SK-N-SH (cell line): ENCODE data around the gene MAGI2. TPM values are rescaled to one million over a fixed set of nuclear protein-coding genes. Genes with fewer than 3 reads are reported as not detected.

Experiments used
- CTCF ChIA-PET: fragments of 300-600, 350-600 bp; formaldehyde crosslinking; extraction: SDS; loops from one replicate; lab custom pipeline; 2021; lab: Yijun Ruan, JAX
- POLR2A ChIA-PET: fragments of 350-600 bp; sonication (Branson Sonifier 250); formaldehyde crosslinking; extraction: SDS; loops from one replicate; lab custom pipeline; 2020; ENCODE audit warnings: antibody characterized with exemption, inconsistent platforms; lab: Yijun Ruan, JAX
- DNase-seq: peaks from one replicate; pipeline ENCODE4 v3.0.0; 2012
- H2AFZ ChIP-seq: fragments of 200-600 bp; sonication (generic); 2 replicates; pipeline ENCODE4 v1.8.1; 2016; ENCODE audit warnings: antibody characterized with exemption, mild to moderate bottlenecking, low read depth
- H3F3A ChIP-seq: fragments of 200-600 bp; sonication (generic); replicated peaks from 2 replicates; pipeline ENCODE3; 2016; ENCODE audit warnings: antibody characterized with exemption, mild to moderate bottlenecking; ENCODE audit not compliant: insufficient read depth
- H3K27ac ChIP-seq, 2 experiments: fragments of 200-500 bp in 1 of 2; fragments of 200-600 bp in 1 of 2; sonication (Bioruptor generic) in 1 of 2; sonication (generic), shearing (Covaris generic) in 1 of 2; 2 replicates each; pipeline versions ENCODE4 v1.5.1 to v1.6.1; 2014 to 2016; ENCODE audit warnings: low read depth in 2 of 2, inconsistent platforms in 1 of 2, low read length in 1 of 2, mild to moderate bottlenecking in 1 of 2, mixed read lengths in 1 of 2
- H3K27me3 ChIP-seq: fragments of 200-600 bp; sonication (generic), shearing (Covaris generic); 2 replicates; pipeline ENCODE4 v1.6.1; 2016; ENCODE audit warnings: mixed run types; ENCODE audit not compliant: insufficient read depth
- H3K36me3 ChIP-seq, 2 experiments: fragments of 200-500 bp in 1 of 2; fragments of 200-600 bp in 1 of 2; sonication (Bioruptor generic) in 1 of 2; sonication (generic) in 1 of 2; replicated peaks in 1 of 2; 2 replicates each; pipeline versions ENCODE3 to v1.5.1; 2014 to 2016; ENCODE audit warnings: low read length in 1 of 2, mild to moderate bottlenecking in 1 of 2; ENCODE audit not compliant: insufficient read depth in 2 of 2, control insufficient read depth in 1 of 2
- H3K4me1 ChIP-seq, 2 experiments: fragments of 200-500 bp in 1 of 2; fragments of 200-600 bp in 1 of 2; sonication (Bioruptor generic) in 1 of 2; sonication (generic), shearing (Covaris generic) in 1 of 2; 2 replicates each; pipeline versions ENCODE4 v1.5.1 to v1.6.1; 2014 to 2016; ENCODE audit warnings: low read depth in 1 of 2, low read length in 1 of 2, mixed run types in 1 of 2; ENCODE audit not compliant: insufficient read depth in 2 of 2, control insufficient read depth in 1 of 2
- H3K4me2 ChIP-seq: fragments of 200-600 bp; sonication (generic), shearing (Covaris generic); 2 replicates; pipeline ENCODE4 v1.6.1; 2017; ENCODE audit warnings: mixed run types
- H3K4me3 ChIP-seq, 2 experiments: fragments of 200-500 bp in 1 of 2; fragments of 200-600 bp in 1 of 2; sonication (Bioruptor generic) in 1 of 2; sonication (generic), shearing (Covaris generic) in 1 of 2; 2 replicates each; pipeline versions ENCODE4 v1.5.1 to v1.8.1; 2014 to 2016; ENCODE audit warnings: low read depth in 2 of 2, inconsistent platforms in 1 of 2, low read length in 1 of 2, mild to moderate bottlenecking in 1 of 2, mixed read lengths in 1 of 2, moderate library complexity in 1 of 2
- H3K79me2 ChIP-seq: fragments of 200-600 bp; sonication (generic); 2 replicates; pipeline ENCODE4 v1.8.1; 2017; ENCODE audit warnings: mild to moderate bottlenecking; ENCODE audit not compliant: insufficient read depth
- H3K9ac ChIP-seq: fragments of 200-600 bp; sonication (generic); 2 replicates; pipeline ENCODE4 v1.6.1; 2017; ENCODE audit warnings: mixed run types
- H3K9me2 ChIP-seq: fragments of 200-600 bp; sonication (generic); 2 replicates; pipeline ENCODE4 v1.6.1; 2017; ENCODE audit warnings: mixed run types
- H3K9me3 ChIP-seq: fragments of 200-600 bp; sonication (generic); 2 replicates; pipeline ENCODE4 v1.6.1; 2017; ENCODE audit warnings: mixed run types, mild to moderate bottlenecking, moderate library complexity
- H4K20me1 ChIP-seq: fragments of 200-600 bp; sonication (generic); 2 replicates; pipeline ENCODE4 v1.6.1; 2017; ENCODE audit warnings: mild to moderate bottlenecking, mixed run types; ENCODE audit not compliant: insufficient read depth
- CTCF ChIP-seq: fragments of 200-600 bp; sonication (generic); IDR thresholded peaks from 2 replicates; pipeline ENCODE4 v1.6.1; 2017; ENCODE audit warnings: antibody characterized with exemption, mild to moderate bottlenecking, moderate library complexity
- EP300 ChIP-seq, 2 experiments: IDR thresholded peaks; 2 replicates each; pipeline versions ENCODE4 v1.4.0 to v1.6.1; 2012; ENCODE audit warnings: borderline replicate concordance in 1 of 2, low read depth in 1 of 2, low read length in 1 of 2
- FOXJ3 ChIP-seq: sonication (generic); formaldehyde crosslinking; IDR thresholded peaks from 2 replicates; pipeline ENCODE4 v1.5.1; 2020; ENCODE audit warnings: mild to moderate bottlenecking, missing genetic modification reagents
- GABPA ChIP-seq: IDR thresholded peaks from 2 replicates; pipeline ENCODE4 v1.4.0; 2012; ENCODE audit warnings: low read depth, mild to moderate bottlenecking
- MAX ChIP-seq: IDR thresholded peaks from 2 replicates; pipeline ENCODE4 v1.4.0; 2012; ENCODE audit warnings: low read depth
- MEF2A ChIP-seq: IDR thresholded peaks from 2 replicates; pipeline ENCODE4 v1.4.0; 2012; ENCODE audit warnings: low read depth, borderline replicate concordance
- NFIC ChIP-seq: IDR thresholded peaks from 2 replicates; pipeline ENCODE4 v1.4.0; 2012; ENCODE audit warnings: borderline replicate concordance
- NRF1 ChIP-seq: IDR thresholded peaks from 2 replicates; pipeline ENCODE4 v1.6.1; 2012; ENCODE audit warnings: low read depth, mild to moderate bottlenecking, low read length
- POLR2AphosphoS5 ChIP-seq: IDR thresholded peaks from 2 replicates; pipeline ENCODE4 v1.6.1; 2012; ENCODE audit warnings: low read depth, low read length
- RAD21 ChIP-seq: IDR thresholded peaks from 2 replicates; pipeline ENCODE4 v1.6.1; 2012; ENCODE audit warnings: mild to moderate bottlenecking, low read length
- RFX5 ChIP-seq: IDR thresholded peaks from 2 replicates; pipeline ENCODE4 v1.6.1; 2012; ENCODE audit warnings: mild to moderate bottlenecking, improper control_type of control experiment, low read length
- RXRA ChIP-seq: IDR thresholded peaks from 2 replicates; pipeline ENCODE4 v1.4.0; 2012; ENCODE audit warnings: low read depth, mild to moderate bottlenecking, borderline replicate concordance
- TAF1 ChIP-seq: IDR thresholded peaks from 2 replicates; pipeline ENCODE4 v1.6.1; 2012; ENCODE audit warnings: low read depth, mild to moderate bottlenecking, low read length, moderate library complexity, borderline replicate concordance
- TEAD4 ChIP-seq: IDR thresholded peaks from 2 replicates; pipeline ENCODE4 v1.4.0; 2012; ENCODE audit warnings: mild to moderate bottlenecking, borderline replicate concordance; ENCODE audit not compliant: insufficient read depth
- USF1 ChIP-seq: IDR thresholded peaks from 2 replicates; pipeline ENCODE4 v1.4.0; 2012; ENCODE audit warnings: low read depth, borderline replicate concordance
- polyA plus RNA-seq, 3 experiments: library from polyadenylated mRNA; depleted of rRNA; stranded (reverse); fragments of >200 nt; gene quantifications; 2 replicates each; pipeline ENCODE4 v1.2.3, GENCODE V29; 2012

The MAGI2 gene
- polyA plus RNA-seq, 1 of the 3 experiments (the other 2 are of a cell fraction) = 1.1 TPM

GRCh38 chr7:78642751-78643150, 810.7 kb downstream of the MAGI2 start:
- TF ChIP-seq GABPA (no peak), MAX (no peak), NRF1 (no peak), TEAD4 (no peak), NFIC (no peak), RAD21 (no peak), RXRA (no peak), RFX5 (no peak), EP300 (IDR thresholded peaks at IDR 0.05; ENCODE audit: borderline replicate concordance in 1 of 2, low read depth in 1 of 2, low read length in 1 of 2) (no peak), USF1 (no peak), MEF2A (no peak), TAF1 (no peak), CTCF (no peak), POLR2AphosphoS5 (no peak)
- TF ChIP-seq, all 33 proteins: peak for 0

GRCh38 chr7:78638364-78638763, 815.1 kb downstream of the MAGI2 start:
- Histone ChIP-seq H3K4me3 (no peak overlapping the region), H3K9ac (no peak overlapping the region), H3F3A (peaks cover 24% of the 10 kb centered on the region), H3K4me1 (peaks cover 7 to 10% of the 10 kb centered on the region in 2 experiments; a peak in 2 of 4 replicates), H3K36me3 (no peaks in the 10 kb centered on the region), H3K4me2 (no peak overlapping the region), H4K20me1 (no peaks in the 10 kb centered on the region), H2AFZ (no peak overlapping the region), H3K79me2 (no peaks in the 10 kb centered on the region)
- CTCF ChIA-PET = interaction anchor here (1.0 kb wide), 1 partner anchor 16 kb away, joined by 3 read pairs; no protein-coding TSS in a partner anchor
- TF ChIP-seq FOXJ3 (CRISPR knock-in tag) = no peak
- TF ChIP-seq, all 33 proteins: peak for 0
- Histone ChIP-seq H3K9me2 (no peaks in the 10 kb centered on the region), H3K27me3 (no peaks in the 10 kb centered on the region), H3K9me3 (no peaks in the 10 kb centered on the region), H3K27ac (no peak overlapping the region)
- POLR2A ChIA-PET = no interaction called here
- no peak for DNase-seq

More at GRCh38 chr7:78642751-78643150, 810.7 kb downstream of the MAGI2 start:
- Histone ChIP-seq H3K27ac (no peak overlapping the region), H3K9me2 (no peaks in the 10 kb centered on the region; the same call in 1 of the 2 replicates), H2AFZ (no peak overlapping the region), H3K4me1 (peaks cover 0 to 7% of the 10 kb centered on the region in 2 experiments; a peak in 2 of 4 replicates), H3K4me2 (no peak overlapping the region), H4K20me1 (no peaks in the 10 kb centered on the region), H3K79me2 (no peaks in the 10 kb centered on the region), H3F3A (no peaks in the 10 kb centered on the region), H3K27me3 (no peaks in the 10 kb centered on the region), H3K36me3 (no peaks in the 10 kb centered on the region), H3K9me3 (no peaks in the 10 kb centered on the region), H3K9ac (no peak overlapping the region), H3K4me3 (no peak overlapping the region)
- ChIA-PET CTCF (no interaction called here), POLR2A (no interaction called here)
- DNase-seq = no peak
